DOHH2 (cell line): ENCODE measurements around the gene GABPB2.
A peak's percentile ranks its signal among the peaks of the same experiment; 100 is the strongest.

Source experiments
- H3F3A ChIP-seq: fragments of 200-600 bp; sonication (generic), shearing (Covaris generic); 2 replicates; pipeline ENCODE4 v1.6.0; 2016; ENCODE audit warnings: antibody characterized with exemption, mild to moderate bottlenecking; ENCODE audit not compliant: control insufficient read depth, insufficient read depth
- H3K27ac ChIP-seq: fragments of 200-600 bp; sonication (generic); 2 replicates; pipeline ENCODE4 v1.5.1; 2014; ENCODE audit warnings: low read depth, mild to moderate bottlenecking, low read length, moderate library complexity
- H3K27me3 ChIP-seq: fragments of 200-600 bp; sonication (generic); 2 replicates; pipeline ENCODE4 v1.6.1; 2014; ENCODE audit warnings: mild to moderate bottlenecking, low read length, mixed read lengths; ENCODE audit not compliant: control insufficient read depth
- H3K36me3 ChIP-seq: fragments of 200-600 bp; sonication (generic); 2 replicates; pipeline ENCODE4 v1.6.1; 2014; ENCODE audit warnings: mild to moderate bottlenecking, low read length, moderate library complexity, mixed read lengths; ENCODE audit not compliant: control insufficient read depth
- H3K4me1 ChIP-seq: fragments of 200-600 bp; sonication (generic); 2 replicates; pipeline ENCODE4 v1.6.1; 2014; ENCODE audit warnings: mild to moderate bottlenecking, low read length, mixed read lengths; ENCODE audit not compliant: control insufficient read depth
- H3K4me2 ChIP-seq: fragments of 200-600 bp; sonication (generic); 2 replicates; pipeline ENCODE4 v1.6.0; 2014; ENCODE audit warnings: mild to moderate bottlenecking, low read length, moderate library complexity
- H3K4me3 ChIP-seq: fragments of 200-600 bp; sonication (generic); 2 replicates; pipeline ENCODE4 v1.5.1; 2014; ENCODE audit warnings: mild to moderate bottlenecking, low read length, mixed read lengths
- H3K79me2 ChIP-seq: fragments of 200-600 bp; sonication (generic); 2 replicates; pipeline ENCODE4 v1.6.1; 2014; ENCODE audit warnings: mild to moderate bottlenecking, low read length, mixed read lengths; ENCODE audit not compliant: control insufficient read depth
- H3K9me2 ChIP-seq: fragments of 200-600 bp; sonication (generic); replicated peaks from 2 replicates; pipeline ENCODE4 v1.6.1; 2014; ENCODE audit warnings: mild to moderate bottlenecking, low read length, mixed read lengths; ENCODE audit not compliant: control insufficient read depth
- H3K9me3 ChIP-seq: fragments of 200-600 bp; sonication (generic); 2 replicates; pipeline ENCODE4 v1.6.1; 2014; ENCODE audit warnings: antibody characterized with exemption, low read length, mixed read lengths; ENCODE audit not compliant: control insufficient read depth, insufficient read depth
- H4K20me1 ChIP-seq: fragments of 200-600 bp; sonication (generic); 2 replicates; pipeline ENCODE4 v1.6.0; 2014; ENCODE audit warnings: low read depth, mild to moderate bottlenecking, antibody characterized with exemption, low read length, moderate library complexity; ENCODE audit not compliant: control insufficient read depth, insufficient read depth
- CTCF ChIP-seq: fragments of 200-600 bp; sonication (generic); IDR thresholded peaks from one replicate; pipeline ENCODE4 v1.5.1; 2014; ENCODE audit warnings: antibody characterized with exemption, mild to moderate bottlenecking, low read depth, low read length; ENCODE audit not compliant: poor library complexity, severe bottlenecking
- EZH2phosphoT487 ChIP-seq: fragments of 200-600 bp; sonication (generic); IDR thresholded peaks from 2 replicates; pipeline ENCODE4 v1.6.1; 2017; ENCODE audit warnings: borderline replicate concordance, mild to moderate bottlenecking, antibody characterized with exemption, low read length, moderate library complexity, mixed read lengths

The GABPB2 gene

GRCh38 chr1:151047925-151048644 is 22.5 kb upstream of the GABPB2 start:
- Histone ChIP-seq H3K4me2 (peak overlapping the region; percentile 92), H3K9me2 (no peaks in the 10 kb centered on the region), H4K20me1 (peaks cover 2% of the 10 kb centered on the region; the same call in 1 of the 2 replicates), H3K9me3 (no peaks in the 10 kb centered on the region), H3K4me3 (peak overlapping the region; percentile 87), H3K27ac (no peak overlapping the region), H3K27me3 (no peaks in the 10 kb centered on the region), H3F3A (peaks cover 38% of the 10 kb centered on the region), H3K36me3 (peaks cover 26% of the 10 kb centered on the region), H3K4me1 (peaks cover 17% of the 10 kb centered on the region), H3K79me2 (no peaks in the 10 kb centered on the region)
- TF ChIP-seq CTCF (peak; percentile 75), EZH2phosphoT487 (no peak)

GRCh38 chr1:151048645-151049032 is 21.9 kb upstream of the GABPB2 start:
- Histone ChIP-seq H3K27me3 (no peaks in the 10 kb centered on the region), H3F3A (peaks cover 38% of the 10 kb centered on the region), H3K4me3 (peak overlapping the region; percentile 87), H3K4me2 (peak overlapping the region; percentile 92), H4K20me1 (peaks cover 2% of the 10 kb centered on the region; the same call in 1 of the 2 replicates), H3K4me1 (peaks cover 17% of the 10 kb centered on the region), H3K27ac (no peak overlapping the region), H3K36me3 (peaks cover 31% of the 10 kb centered on the region), H3K79me2 (no peaks in the 10 kb centered on the region), H3K9me2 (no peaks in the 10 kb centered on the region), H3K9me3 (no peaks in the 10 kb centered on the region)
- TF ChIP-seq EZH2phosphoT487 = no peak
- no peak for TF ChIP-seq CTCF

- peaks cover 2% of the 10 kb centered on the region; the same call in 1 of the 2 replicates for H4K20me1 ChIP-seq
- H3K27ac ChIP-seq = no peak overlapping the region
- H3K9me2 ChIP-seq = no peaks in the 10 kb centered on the region
- H3F3A ChIP-seq = peaks cover 38% of the 10 kb centered on the region
- peaks cover 17% of the 10 kb centered on the region for H3K4me1 ChIP-seq
- H3K79me2 ChIP-seq = no peaks in the 10 kb centered on the region
- H3K4me3 ChIP-seq = no peak overlapping the region
- H3K36me3 ChIP-seq = peaks cover 40% of the 10 kb centered on the region
- TF ChIP-seq CTCF = no peak
- TF ChIP-seq EZH2phosphoT487 = no peak
- H3K4me2 ChIP-seq = no peak overlapping the region
- no peaks in the 10 kb centered on the region for H3K27me3 ChIP-seq
- H3K9me3 ChIP-seq = no peaks in the 10 kb centered on the region
These were observed 21.1 kb upstream of the GABPB2 start for GRCh38 chr1:151049458-151049857.
